SU-DHL-6 (cell line): ENCODE results near the gene MEF2D.

ENCODE experiments used
- H2AFZ ChIP-seq: fragments of 200-600 bp; sonication (generic); 2 replicates; pipeline ENCODE4 v1.6.1; 2014; ENCODE audit warnings: low read depth, mild to moderate bottlenecking, moderate library complexity, mixed read lengths, antibody characterized with exemption, low read length; ENCODE audit not compliant: severe bottlenecking
- H3F3A ChIP-seq: fragments of 200-600 bp; shearing (Covaris generic); 2 replicates; pipeline ENCODE4 v1.6.0; 2016; ENCODE audit warnings: antibody characterized with exemption, mild to moderate bottlenecking; ENCODE audit not compliant: insufficient read depth
- H3K27ac ChIP-seq: fragments of 200-600 bp; sonication (generic); 2 replicates; pipeline ENCODE4 v1.5.1; 2016; ENCODE audit warnings: low read depth, mild to moderate bottlenecking, low read length, moderate library complexity, mixed read lengths
- H3K27me3 ChIP-seq: fragments of 200-600 bp; sonication (generic), shearing (Covaris generic); 2 replicates; pipeline ENCODE4 v1.6.0; 2014; ENCODE audit warnings: mild to moderate bottlenecking, low read length
- H3K36me3 ChIP-seq: fragments of 200-600 bp; sonication (generic); 2 replicates; pipeline ENCODE4 v1.6.1; 2014; ENCODE audit warnings: mild to moderate bottlenecking, low read length, mixed read lengths
- H3K4me2 ChIP-seq: fragments of 300-600, 200-600 bp; shearing (Covaris generic), sonication (generic); 2 replicates; pipeline ENCODE4 v1.6.0; 2014; ENCODE audit warnings: low read length, low read depth, mild to moderate bottlenecking; ENCODE audit not compliant: poor library complexity, severe bottlenecking
- H3K4me3 ChIP-seq: fragments of 200-600 bp; sonication (generic); 2 replicates; pipeline ENCODE4 v1.5.1; 2014; ENCODE audit warnings: antibody characterized with exemption, low read length, mild to moderate bottlenecking, mixed read lengths; ENCODE audit not compliant: insufficient read depth, poor library complexity, severe bottlenecking
- H3K79me2 ChIP-seq: fragments of 200-600 bp; sonication (generic); 2 replicates; pipeline ENCODE4 v1.6.1; 2014; ENCODE audit warnings: mild to moderate bottlenecking, low read length, moderate library complexity; ENCODE audit not compliant: insufficient read depth
- H3K9ac ChIP-seq: fragments of 200-600 bp; sonication (generic); 2 replicates; pipeline ENCODE4 v1.7.0; 2014; ENCODE audit warnings: mild to moderate bottlenecking, low read length
- H3K9me2 ChIP-seq: fragments of 200-600 bp; sonication (generic); replicated peaks from 2 replicates; pipeline ENCODE4 v1.6.1; 2014; ENCODE audit warnings: low read length; ENCODE audit not compliant: insufficient read depth
- H3K9me3 ChIP-seq: fragments of 200-600 bp; sonication (generic); 2 replicates; pipeline ENCODE4 v1.6.1; 2014; ENCODE audit warnings: low read length, mixed read lengths; ENCODE audit not compliant: insufficient read depth
- H4K20me1 ChIP-seq: fragments of 200-600 bp; sonication (generic); 2 replicates; pipeline ENCODE4 v1.6.1; 2014; ENCODE audit warnings: low read depth, mild to moderate bottlenecking, antibody characterized with exemption, low read length, moderate library complexity, mixed read lengths
- EZH2phosphoT487 ChIP-seq: fragments of 200-600 bp; sonication (generic), shearing (Covaris generic); conservative IDR thresholded peaks from 2 replicates; pipeline ENCODE4 v1.6.1; 2018; ENCODE audit warnings: mild to moderate bottlenecking, antibody characterized with exemption, low read length, moderate library complexity, mixed read lengths
- TF ChIP-seq, protein P1 (sequence below): fragments of 200-600 bp; sonication (generic); IDR thresholded peaks from one replicate; pipeline ENCODE4 v1.5.1; 2017; ENCODE audit warnings: antibody characterized with exemption, mild to moderate bottlenecking, low read length, moderate library complexity; ENCODE audit not compliant: insufficient read depth, poor library complexity, severe bottlenecking

Gene MEF2D

DNA sequence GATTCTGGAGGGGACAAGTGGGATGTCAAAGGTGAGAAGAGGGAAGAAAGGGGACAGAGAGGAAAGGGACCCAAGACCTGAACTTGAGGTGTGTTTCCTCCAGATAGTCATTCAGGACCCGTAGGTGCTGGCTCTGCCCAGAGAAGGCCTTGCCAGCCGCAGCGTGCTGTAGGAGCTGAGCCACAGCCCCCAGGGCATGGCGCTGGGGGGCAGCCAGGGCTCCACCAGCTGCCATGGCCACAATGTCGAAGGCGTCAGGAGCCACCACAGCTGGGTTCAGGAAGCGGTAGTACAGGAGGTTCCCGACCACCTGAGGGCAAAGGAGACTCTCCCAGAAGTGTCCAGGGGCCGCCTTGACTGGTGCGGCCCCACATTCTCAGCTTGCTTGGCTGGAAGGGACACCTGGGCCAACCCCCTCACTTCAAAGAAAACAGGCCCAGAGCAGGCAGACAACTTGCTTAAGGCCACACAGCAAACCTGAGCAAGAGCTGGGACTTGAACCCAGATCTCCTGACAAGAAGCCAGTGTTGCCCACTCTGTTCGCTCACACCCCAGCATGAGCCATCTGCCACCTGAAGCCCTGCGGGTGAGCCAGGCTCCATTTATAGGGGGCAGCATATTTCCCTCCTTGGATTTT, 34.0 kb upstream of the MEF2D start:
- H3K9me3 ChIP-seq, result no peaks in the 10 kb centered on the region
- H2AFZ ChIP-seq, result no peak overlapping the region
- H3K79me2 ChIP-seq, result no peaks in the 10 kb centered on the region
- H3K4me2 ChIP-seq, result no peak overlapping the region
- no peak overlapping the region for H3K27ac ChIP-seq
- H3K36me3 ChIP-seq, result no peaks in the 10 kb centered on the region
- H3K27me3 ChIP-seq, result no peaks in the 10 kb centered on the region
- H3F3A ChIP-seq, result no peaks in the 10 kb centered on the region
- H3K4me3 ChIP-seq, result no peak overlapping the region
- TF ChIP-seq, protein P1, sequence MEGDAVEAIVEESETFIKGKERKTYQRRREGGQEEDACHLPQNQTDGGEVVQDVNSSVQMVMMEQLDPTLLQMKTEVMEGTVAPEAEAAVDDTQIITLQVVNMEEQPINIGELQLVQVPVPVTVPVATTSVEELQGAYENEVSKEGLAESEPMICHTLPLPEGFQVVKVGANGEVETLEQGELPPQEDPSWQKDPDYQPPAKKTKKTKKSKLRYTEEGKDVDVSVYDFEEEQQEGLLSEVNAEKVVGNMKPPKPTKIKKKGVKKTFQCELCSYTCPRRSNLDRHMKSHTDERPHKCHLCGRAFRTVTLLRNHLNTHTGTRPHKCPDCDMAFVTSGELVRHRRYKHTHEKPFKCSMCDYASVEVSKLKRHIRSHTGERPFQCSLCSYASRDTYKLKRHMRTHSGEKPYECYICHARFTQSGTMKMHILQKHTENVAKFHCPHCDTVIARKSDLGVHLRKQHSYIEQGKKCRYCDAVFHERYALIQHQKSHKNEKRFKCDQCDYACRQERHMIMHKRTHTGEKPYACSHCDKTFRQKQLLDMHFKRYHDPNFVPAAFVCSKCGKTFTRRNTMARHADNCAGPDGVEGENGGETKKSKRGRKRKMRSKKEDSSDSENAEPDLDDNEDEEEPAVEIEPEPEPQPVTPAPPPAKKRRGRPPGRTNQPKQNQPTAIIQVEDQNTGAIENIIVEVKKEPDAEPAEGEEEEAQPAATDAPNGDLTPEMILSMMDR, result no peak
- no peaks in the 10 kb centered on the region for H3K9me2 ChIP-seq
- no peaks in the 10 kb centered on the region for H4K20me1 ChIP-seq
- no peak overlapping the region for H3K9ac ChIP-seq

DNA sequence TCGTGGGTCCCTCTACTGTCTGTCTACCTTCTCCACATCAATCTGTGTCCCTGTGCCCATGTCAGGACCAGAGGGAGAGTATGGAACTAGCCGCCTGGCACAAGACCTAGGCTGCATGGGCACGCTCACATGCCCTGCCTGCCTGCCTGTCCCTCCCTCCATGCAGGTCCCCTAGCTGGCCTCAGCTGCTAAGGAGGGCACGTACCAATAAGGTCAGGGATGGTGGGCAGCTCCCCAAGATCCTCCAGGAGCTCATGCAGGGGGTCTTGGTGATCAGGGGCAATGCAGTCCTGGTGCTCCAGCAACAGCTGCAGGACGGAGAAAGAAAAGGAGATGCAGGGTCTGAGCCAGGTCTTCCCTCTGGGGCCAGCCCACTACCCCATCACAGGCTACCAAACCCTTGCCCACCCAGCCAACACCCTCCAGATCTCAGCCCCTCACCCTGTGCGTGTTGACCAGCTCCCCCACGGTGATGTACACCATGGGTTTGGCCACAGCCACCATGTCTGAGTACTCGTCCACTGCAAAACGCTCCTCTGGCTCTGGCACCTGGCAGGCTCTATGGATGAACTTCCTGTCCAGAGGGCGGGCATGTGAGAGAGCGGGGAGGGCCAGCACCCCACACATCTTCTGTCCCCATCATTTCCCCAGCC, 33.1 kb upstream of the MEF2D start:
- Histone ChIP-seq H3K27me3 (no peaks in the 10 kb centered on the region), H4K20me1 (no peaks in the 10 kb centered on the region), H3F3A (no peaks in the 10 kb centered on the region), H3K79me2 (no peaks in the 10 kb centered on the region), H3K4me3 (no peak overlapping the region), H3K9me2 (no peaks in the 10 kb centered on the region), H3K4me2 (no peak overlapping the region), H3K27ac (no peak overlapping the region), H3K36me3 (no peaks in the 10 kb centered on the region), H2AFZ (no peak overlapping the region), H3K9ac (no peak overlapping the region), H3K9me3 (no peaks in the 10 kb centered on the region)
- no peak for TF ChIP-seq EZH2phosphoT487
- TF ChIP-seq, protein P1, result no peak

DNA sequence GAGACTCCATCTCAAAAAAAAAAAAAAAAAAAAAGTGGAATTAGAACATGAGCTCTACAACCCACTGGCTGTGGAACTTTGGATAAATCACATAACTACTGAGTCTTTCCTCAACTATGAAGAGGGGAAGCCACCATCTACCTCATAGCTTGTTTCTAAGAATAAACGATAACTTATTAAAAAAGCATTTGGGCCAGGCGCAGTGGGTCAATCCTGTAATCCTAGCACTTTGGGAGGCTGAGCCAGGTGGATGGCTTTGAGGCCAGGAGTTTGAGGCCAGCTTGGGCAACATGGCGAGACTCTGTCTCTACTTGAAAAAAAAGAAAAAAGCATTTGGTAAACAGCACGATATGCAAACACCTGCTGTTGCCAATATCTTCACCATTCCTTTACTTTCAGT, 31.8 kb upstream of the MEF2D start:
- Histone ChIP-seq H3K9me3 (no peaks in the 10 kb centered on the region), H3K27me3 (no peaks in the 10 kb centered on the region), H3K27ac (no peak overlapping the region), H3K4me3 (no peak overlapping the region), H3F3A (no peaks in the 10 kb centered on the region), H4K20me1 (no peaks in the 10 kb centered on the region), H2AFZ (no peak overlapping the region), H3K4me2 (no peak overlapping the region), H3K79me2 (no peaks in the 10 kb centered on the region), H3K9me2 (no peaks in the 10 kb centered on the region), H3K9ac (no peak overlapping the region), H3K36me3 (no peaks in the 10 kb centered on the region)
- TF ChIP-seq, protein P1, result no peak
- no peak for TF ChIP-seq EZH2phosphoT487
